K562 (cell line): ENCODE measurements around the gene CDKN2C. TPM values are rescaled to one million over a fixed set of nuclear protein-coding genes. Genes with fewer than 3 reads are reported as not detected.

Source experiments
- NCOA2 ChIP-seq, 2 experiments: fragments of 450-650 bp; IDR thresholded peaks; 2 replicates each; pipeline ENCODE4 v1.6.1; 2018; ENCODE audit warnings: mild to moderate bottlenecking in 2 of 2, moderate library complexity in 1 of 2; ENCODE audit not compliant: partially characterized antibody in 2 of 2
- PRMT5 ChIP-seq: sonication (generic); formaldehyde crosslinking; IDR thresholded peaks from 2 replicates; pipeline ENCODE4 v1.5.0; 2020; ENCODE audit warnings: missing genetic modification reagents
- RNF2 ChIP-seq: sonication (generic); IDR thresholded peaks from 2 replicates; pipeline ENCODE4 v1.6.1; 2016
- SMAD4 ChIP-seq: fragments of 250-450 bp; sonication (Bioruptor Pico); conservative IDR thresholded peaks from 2 replicates; pipeline ENCODE4 v1.8.0; 2021; ENCODE audit warnings: inconsistent platforms, mild to moderate bottlenecking, moderate library complexity
- SMC3 ChIP-seq: conservative IDR thresholded peaks from 2 replicates; pipeline ENCODE4 v1.6.1; 2011; ENCODE audit warnings: low read depth, low read length, improper control_type of control experiment; ENCODE audit not compliant: insufficient read depth
- SP1 ChIP-seq: sonication (generic); formaldehyde crosslinking; IDR thresholded peaks from 2 replicates; pipeline ENCODE4 v1.8.1; 2022; ENCODE audit warnings: mild to moderate bottlenecking, missing genetic modification reagents
- TGIF2 ChIP-seq: sonication (generic); formaldehyde crosslinking; IDR thresholded peaks from 2 replicates; pipeline ENCODE4 v1.8.1; 2022; ENCODE audit warnings: mild to moderate bottlenecking, missing genetic modification reagents, moderate library complexity
- ZBTB33 ChIP-seq: sonication (generic); formaldehyde crosslinking; IDR thresholded peaks from 2 replicates; pipeline ENCODE4 v1.8.1; 2023; ENCODE audit warnings: mild to moderate bottlenecking, missing genetic modification reagents
- ZBTB43 ChIP-seq: sonication (generic); formaldehyde crosslinking; IDR thresholded peaks from 2 replicates; pipeline ENCODE4 v1.8.0; 2023; ENCODE audit warnings: mild to moderate bottlenecking, missing genetic modification reagents
- ZNF407 ChIP-seq: fragments of 450-650 bp; IDR thresholded peaks from 2 replicates; pipeline ENCODE4 v1.6.1; 2016; ENCODE audit warnings: low read depth
- ZNF79 ChIP-seq: fragments of 250-450 bp; sonication (Bioruptor Pico); IDR thresholded peaks from 2 replicates; pipeline ENCODE4 v1.4.0; 2020; ENCODE audit warnings: low read depth, mild to moderate bottlenecking, moderate library complexity
- polyA plus RNA-seq, 8 experiments: library from polyadenylated mRNA; depleted of rRNA in 4 of 8; stranded (reverse) in 5 of 8; unstranded in 3 of 8; fragments of >200 nt; fragmentation: Nextera tagmentation in 2 of 8; fragmentation: Illumina TruSeq in 1 of 8; extraction: Ambion mirVana in 2 of 8; extraction: Trizol in 1 of 8; gene quantifications; 2 replicates each; pipeline versions ENCODE4 v1.2.1 to v1.2.3, GENCODE V29; 2011 to 2014; ENCODE audit warnings: inconsistent platforms in 1 of 8, missing spikeins in 1 of 8
- total RNA-seq, 7 experiments: library from RNA; depleted of rRNA in 6 of 7; stranded (reverse); fragments of >200 nt in 6 of 7; fragmentation: Illumina TruSeq in 2 of 7; extraction: Trizol in 2 of 7; gene quantifications; 2 replicates each; pipeline versions ENCODE4 v1.2.1 to v1.2.3, GENCODE V29; 2011 to 2021; ENCODE audit warnings: low replicate concordance in 1 of 7
- TF ChIP-seq, protein P1 (sequence below), 2 experiments: IDR thresholded peaks in 1 of 2; conservative IDR thresholded peaks in 1 of 2; 2 replicates each; pipeline ENCODE4 v1.6.1; 2016; ENCODE audit warnings: low read depth in 2 of 2, mild to moderate bottlenecking in 1 of 2, missing compliant biosample characterization in 1 of 2, missing genetic modification characterization in 1 of 2, moderate library complexity in 1 of 2

The CDKN2C gene
- total and polyA plus RNA-seq, 9 of the 15 experiments (the other 6 are each of a cell fraction or from before 2014, with no cell fraction given): 11.9 to 74.3 (median 45.9) TPM

- no peak for TF ChIP-seq ZNF407
- peak; percentile 89 for TF ChIP-seq SMAD4
- no peak for TF ChIP-seq ZBTB43
- no peak for TF ChIP-seq NCOA2 (IDR thresholded peaks at IDR 0.05; ENCODE audit: partially characterized antibody in 2 of 2)
- no peak; the same call in 1 of the 2 replicates for TF ChIP-seq ZBTB33 (CRISPR knock-in tag)
- no peak for TF ChIP-seq ZNF79 (CRISPR knock-in tag)
- TF ChIP-seq, protein P1, sequence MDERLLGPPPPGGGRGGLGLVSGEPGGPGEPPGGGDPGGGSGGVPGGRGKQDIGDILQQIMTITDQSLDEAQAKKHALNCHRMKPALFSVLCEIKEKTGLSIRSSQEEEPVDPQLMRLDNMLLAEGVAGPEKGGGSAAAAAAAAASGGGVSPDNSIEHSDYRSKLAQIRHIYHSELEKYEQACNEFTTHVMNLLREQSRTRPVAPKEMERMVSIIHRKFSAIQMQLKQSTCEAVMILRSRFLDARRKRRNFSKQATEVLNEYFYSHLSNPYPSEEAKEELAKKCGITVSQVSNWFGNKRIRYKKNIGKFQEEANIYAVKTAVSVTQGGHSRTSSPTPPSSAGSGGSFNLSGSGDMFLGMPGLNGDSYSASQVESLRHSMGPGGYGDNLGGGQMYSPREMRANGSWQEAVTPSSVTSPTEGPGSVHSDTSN (CRISPR knock-in tag; IDR thresholded peaks at IDR 0.05; ENCODE audit: low read depth): no peak
- TF ChIP-seq, protein P1 (tag; conservative IDR thresholded peaks at IDR 0.05; ENCODE audit: low read depth): no peak
- TF ChIP-seq SP1 (CRISPR knock-in tag): peak; percentile 69
- TF ChIP-seq SMC3: no peak
- TF ChIP-seq TGIF2 (CRISPR knock-in tag): no peak
- no peak for TF ChIP-seq PRMT5 (CRISPR knock-in tag)
- peak; percentile 61; the same call in 1 of the 2 replicates for TF ChIP-seq RNF2
Measured at GRCh38 chr1:50968158-50968820, 1.8 kb upstream of the CDKN2C start (continued).
